ENCODE measurements around the gene GM2A.

Gene GM2A

DNA sequence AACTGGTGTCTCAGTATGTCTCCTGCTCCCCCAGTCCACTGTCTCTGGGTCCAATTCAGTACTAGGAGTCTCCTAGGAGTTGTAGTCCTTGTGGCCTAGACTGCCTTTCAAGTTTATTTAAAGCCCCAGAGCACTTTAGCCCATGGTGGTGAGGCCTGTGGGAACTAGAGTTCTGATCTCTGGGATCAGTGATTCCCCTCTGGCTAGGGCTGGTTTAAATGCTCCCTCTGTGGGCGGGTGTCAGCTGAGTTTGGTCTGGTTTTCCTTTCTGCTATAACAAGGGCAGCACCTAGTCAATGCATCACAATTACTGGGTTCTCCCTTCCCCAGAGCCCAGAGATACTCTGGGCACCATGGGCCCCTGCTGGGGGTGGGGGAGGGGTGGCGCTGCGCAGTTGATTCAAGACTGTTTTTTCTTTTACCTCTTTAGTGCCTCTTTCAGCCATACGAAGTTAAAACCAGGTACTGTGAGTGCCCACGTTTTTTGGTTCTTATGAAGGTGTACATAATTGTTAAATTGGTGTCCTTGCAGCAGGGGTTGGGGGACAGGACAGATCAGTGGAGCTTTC lies 59.9 kb downstream of the GM2A start:
- DNase-seq (ENCODE audit: low read depth): no peak
- H3K4me3 ChIP-seq (ENCODE audit: low read length): no peak overlapping the region
- TF ChIP-seq, protein P1, sequence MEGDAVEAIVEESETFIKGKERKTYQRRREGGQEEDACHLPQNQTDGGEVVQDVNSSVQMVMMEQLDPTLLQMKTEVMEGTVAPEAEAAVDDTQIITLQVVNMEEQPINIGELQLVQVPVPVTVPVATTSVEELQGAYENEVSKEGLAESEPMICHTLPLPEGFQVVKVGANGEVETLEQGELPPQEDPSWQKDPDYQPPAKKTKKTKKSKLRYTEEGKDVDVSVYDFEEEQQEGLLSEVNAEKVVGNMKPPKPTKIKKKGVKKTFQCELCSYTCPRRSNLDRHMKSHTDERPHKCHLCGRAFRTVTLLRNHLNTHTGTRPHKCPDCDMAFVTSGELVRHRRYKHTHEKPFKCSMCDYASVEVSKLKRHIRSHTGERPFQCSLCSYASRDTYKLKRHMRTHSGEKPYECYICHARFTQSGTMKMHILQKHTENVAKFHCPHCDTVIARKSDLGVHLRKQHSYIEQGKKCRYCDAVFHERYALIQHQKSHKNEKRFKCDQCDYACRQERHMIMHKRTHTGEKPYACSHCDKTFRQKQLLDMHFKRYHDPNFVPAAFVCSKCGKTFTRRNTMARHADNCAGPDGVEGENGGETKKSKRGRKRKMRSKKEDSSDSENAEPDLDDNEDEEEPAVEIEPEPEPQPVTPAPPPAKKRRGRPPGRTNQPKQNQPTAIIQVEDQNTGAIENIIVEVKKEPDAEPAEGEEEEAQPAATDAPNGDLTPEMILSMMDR (conservative IDR thresholded peaks at IDR 0.05; ENCODE audit: low read length): no peak

DNA sequence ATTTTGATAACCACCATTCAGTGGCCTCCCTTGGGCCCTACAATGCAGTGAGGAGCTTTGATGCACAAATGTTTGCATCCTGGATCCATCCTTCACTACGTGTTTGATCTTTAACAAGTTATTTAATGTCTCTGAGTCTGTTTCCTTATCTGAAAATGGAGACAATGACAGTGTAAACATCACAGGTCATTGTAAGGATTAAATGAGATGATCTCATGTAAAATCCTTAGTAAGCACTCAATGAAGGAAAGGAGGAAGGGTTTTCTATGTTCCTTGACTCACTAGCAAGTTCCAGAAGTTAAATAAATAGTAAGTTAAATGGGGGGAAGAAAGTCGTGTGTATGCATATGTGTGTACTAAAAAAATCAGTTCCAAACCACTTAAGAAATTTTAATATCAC lies 60.4 kb downstream of the GM2A start:
- TF ChIP-seq, protein P1 (conservative IDR thresholded peaks at IDR 0.05; ENCODE audit: low read length): no peak
- no peak for DNase-seq (ENCODE audit: low read depth)
- no peak overlapping the region for H3K4me3 ChIP-seq (ENCODE audit: low read length)

DNA sequence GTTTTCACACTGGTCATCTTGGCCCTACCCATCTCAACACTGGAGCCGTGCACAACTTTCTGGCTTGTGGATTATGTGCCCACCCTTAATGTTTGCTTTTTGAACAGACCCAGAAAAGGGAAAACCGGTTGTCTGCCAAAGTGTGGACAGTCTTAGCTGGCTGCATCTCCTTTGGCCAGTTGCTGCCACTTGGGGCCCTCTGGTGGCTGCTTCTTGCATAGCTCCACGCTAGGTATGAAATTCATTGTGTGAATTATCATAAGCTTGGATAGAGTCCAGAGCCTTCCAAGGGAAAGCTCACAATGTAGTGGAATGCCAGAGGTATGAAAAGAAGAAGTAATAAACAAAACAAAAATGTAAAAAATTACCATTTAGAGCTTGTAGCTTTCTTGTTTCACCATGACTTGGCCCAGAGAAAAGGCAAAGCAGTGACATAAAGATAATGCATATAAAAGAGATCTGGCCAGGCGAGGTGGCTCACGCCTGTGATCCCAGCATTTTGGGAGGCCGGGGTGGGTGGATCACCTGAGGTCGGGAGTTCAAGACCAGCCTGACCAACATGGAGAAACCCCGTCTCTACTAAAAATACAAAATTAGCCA lies 63.1 kb downstream of the GM2A start:
- TF ChIP-seq, protein P1 (conservative IDR thresholded peaks at IDR 0.05; ENCODE audit: low read length): peak; percentile 92
- DNase-seq (ENCODE audit: low read depth): peak; percentile 60

DNA sequence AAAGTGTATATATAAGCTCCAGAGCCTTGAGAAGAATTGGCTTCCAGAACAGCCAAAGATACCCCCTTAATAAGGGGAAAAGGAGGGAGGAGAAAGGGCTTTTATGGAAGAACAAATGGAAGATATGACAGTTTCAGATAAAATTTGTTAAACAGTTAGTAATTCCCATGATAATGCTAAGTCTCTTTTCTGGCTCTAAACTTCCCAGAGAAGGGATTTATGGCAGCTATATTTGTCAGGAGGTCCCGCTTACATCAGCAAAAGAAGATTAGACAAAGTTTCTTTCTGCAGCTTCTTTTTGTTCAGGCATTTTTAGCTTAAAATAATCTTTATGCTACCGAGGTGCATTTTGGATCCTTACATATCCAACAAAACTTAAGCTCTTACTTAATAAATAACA lies 64.9 kb downstream of the GM2A start:
- no peak for DNase-seq (ENCODE audit: low read depth)
- TF ChIP-seq, protein P1 (conservative IDR thresholded peaks at IDR 0.05; ENCODE audit: low read length): no peak
- H3K4me3 ChIP-seq (ENCODE audit: low read length): no peak overlapping the region

More for the DNA sequence above, 63.1 kb downstream of the GM2A start:
- no peak overlapping the region for H3K4me3 ChIP-seq (ENCODE audit: low read length)

DNA sequence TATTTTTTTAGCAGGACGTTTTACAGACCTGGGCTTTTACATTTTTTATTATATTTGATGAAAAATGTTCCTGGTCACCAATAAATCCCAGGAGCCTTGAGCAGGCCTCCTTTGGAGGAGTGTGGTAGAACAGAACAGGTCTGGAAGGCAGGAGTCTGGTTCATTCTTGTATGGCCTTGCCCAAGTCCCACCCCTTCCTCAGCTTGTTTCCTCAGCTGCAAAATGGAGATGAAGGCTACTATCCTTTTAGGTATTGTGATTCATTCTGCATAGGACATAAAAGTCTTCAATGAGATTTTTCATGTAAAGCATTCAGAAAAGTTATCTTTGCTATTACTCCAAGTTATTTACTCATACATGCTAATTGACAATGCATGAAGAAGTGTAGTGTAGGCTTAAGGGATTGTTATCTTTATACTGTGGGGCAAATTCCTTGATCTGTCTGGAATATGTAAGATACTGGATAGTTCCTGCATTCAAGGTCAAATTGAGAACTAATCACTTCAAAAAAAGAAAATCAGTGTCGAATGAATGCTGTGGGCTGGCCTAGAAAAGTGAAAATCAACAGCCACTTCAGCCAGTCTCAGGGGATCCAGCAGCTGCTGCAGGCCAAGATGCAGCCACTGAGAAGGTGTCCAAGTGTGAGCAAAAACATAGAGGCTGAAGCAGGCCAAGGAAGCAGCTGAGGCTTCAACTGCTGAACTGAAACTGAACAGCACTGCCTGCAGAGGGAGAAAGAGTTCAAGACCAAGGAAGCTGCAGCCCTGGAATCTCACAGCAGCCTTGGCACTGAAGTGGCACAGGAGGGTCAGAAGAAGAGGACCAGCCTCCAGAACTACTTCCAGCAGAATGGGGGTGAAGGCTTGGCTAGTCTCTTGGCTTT lies 66.1 kb downstream of the GM2A start:
- TF ChIP-seq, protein P1 (conservative IDR thresholded peaks at IDR 0.05; ENCODE audit: low read length): peak; percentile 39
- no peak overlapping the region for H3K4me3 ChIP-seq (ENCODE audit: low read length)
- peak; percentile 20 for DNase-seq (ENCODE audit: low read depth)

Measured in AG10803 (cell line).